Measurements from ENCODE around the gene PLD3.

PLD3 gene

GRCh38 chr19:40395956-40396355, 47.5 kb downstream of the PLD3 start:
- no peak overlapping the region for H3K27ac ChIP-seq
- no peak for TF ChIP-seq CTCF (IDR thresholded peaks at IDR 0.05)
- TF ChIP-seq ZFX (IDR thresholded peaks at IDR 0.05; ENCODE audit: borderline replicate concordance): no peak

GRCh38 chr19:40396886-40397567, 48.5 kb downstream of the PLD3 start:
- no peak overlapping the region for H3K27ac ChIP-seq
- no peak for TF ChIP-seq ZFX (IDR thresholded peaks at IDR 0.05; ENCODE audit: borderline replicate concordance)
- no peak for TF ChIP-seq CTCF (IDR thresholded peaks at IDR 0.05)

GRCh38 chr19:40397568-40397906, 49.0 kb downstream of the PLD3 start:
- H3K27ac ChIP-seq: no peak overlapping the region

DNA sequence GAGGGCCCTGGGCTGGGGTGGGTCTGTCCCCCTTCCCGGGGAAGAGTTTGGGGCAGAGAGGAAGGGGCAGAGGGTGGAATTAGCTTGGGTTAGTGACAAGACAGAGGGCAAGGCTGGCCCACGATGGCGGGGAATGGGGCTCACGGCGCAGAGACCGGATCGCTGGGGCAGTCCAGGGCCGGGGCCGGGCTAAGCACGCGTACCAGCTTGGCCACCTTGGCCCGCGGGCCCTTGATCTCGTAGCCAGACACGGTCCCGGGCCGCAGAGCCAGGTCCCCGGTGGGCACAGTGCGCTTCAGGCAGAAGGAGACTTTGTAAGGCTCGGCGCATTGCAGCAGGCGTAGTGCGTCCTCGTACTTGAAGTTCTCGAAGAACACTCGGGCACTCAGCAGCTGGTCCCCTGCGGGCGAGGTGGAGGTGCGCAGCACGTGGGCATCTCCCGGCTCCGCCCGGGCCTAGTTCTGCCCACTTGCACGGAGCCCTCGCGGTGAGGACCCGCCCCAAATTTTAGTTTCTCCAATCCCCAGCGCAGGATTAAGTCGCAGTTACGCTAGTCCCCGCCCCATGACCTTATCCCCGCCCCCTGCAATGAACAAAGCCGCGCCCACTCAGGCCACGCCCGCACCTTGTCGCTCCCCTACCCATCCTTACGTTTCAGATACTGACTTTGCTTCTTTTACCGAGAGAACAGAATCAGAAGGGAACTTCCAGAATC, 50.1 kb downstream of the PLD3 start:
- H3K27ac ChIP-seq: no peak overlapping the region
- TF ChIP-seq CTCF (IDR thresholded peaks at IDR 0.05): no peak
- no peak for TF ChIP-seq ZFX (IDR thresholded peaks at IDR 0.05; ENCODE audit: borderline replicate concordance)

More at GRCh38 chr19:40397568-40397906, 49.0 kb downstream of the PLD3 start:
- TF ChIP-seq ZFX (IDR thresholded peaks at IDR 0.05; ENCODE audit: borderline replicate concordance) (no peak), CTCF (IDR thresholded peaks at IDR 0.05) (no peak)

GRCh38 chr19:40400559-40400958, 52.1 kb downstream of the PLD3 start:
- H3K27ac ChIP-seq: no peak overlapping the region
- TF ChIP-seq ZFX (IDR thresholded peaks at IDR 0.05; ENCODE audit: borderline replicate concordance) (no peak), CTCF (IDR thresholded peaks at IDR 0.05) (no peak)

DNA sequence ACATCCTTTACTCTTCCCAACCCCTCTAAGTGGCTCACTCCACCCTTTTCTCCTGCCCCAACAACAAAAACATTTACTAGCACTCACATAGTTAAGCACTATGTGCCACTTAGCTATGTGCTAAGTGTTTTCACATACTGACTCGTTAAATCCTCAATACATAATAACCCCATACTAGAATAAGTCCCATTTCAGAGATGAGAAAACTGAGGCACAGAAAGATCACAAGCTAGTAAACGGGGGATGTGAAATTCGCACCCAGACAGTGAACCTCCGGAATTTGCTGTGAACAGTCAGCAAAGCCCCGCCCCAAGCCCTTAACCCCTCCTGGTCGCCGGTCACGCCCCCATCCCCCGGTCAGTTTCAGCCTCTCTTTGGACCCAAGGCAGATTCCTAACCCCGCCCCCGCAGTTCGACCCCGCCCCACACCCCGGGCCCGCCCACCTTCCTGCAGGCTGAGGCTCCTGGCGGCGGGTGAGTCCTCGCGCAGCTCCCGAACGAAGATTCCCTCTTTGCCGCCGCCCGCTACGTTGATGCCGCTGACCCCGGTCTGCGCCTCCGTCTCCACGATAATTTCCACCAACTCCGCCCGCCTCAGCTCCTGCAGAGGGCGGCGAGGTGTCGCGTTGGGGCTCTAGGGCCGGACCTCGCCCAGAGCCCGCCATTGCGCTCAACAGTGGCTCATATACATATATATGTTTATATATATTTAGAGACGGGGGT, 54.9 kb downstream of the PLD3 start:
- 0 out of 2 replicates have a peak, but pooled peaks have one; percentile 6 for TF ChIP-seq CTCF (IDR thresholded peaks at IDR 0.05)
- TF ChIP-seq ZFX (IDR thresholded peaks at IDR 0.05; ENCODE audit: borderline replicate concordance): no peak
- H3K27ac ChIP-seq: peak overlapping the region; percentile 77

All from 22Rv1 (cell line).